Stimulated activated CD4-positive, alpha-beta T cell treated with anti-CD3 and anti-CD28 coated beads, Interleukin-1b, Interleukin-23, amount 100 ng/mL, for 24 hours (primary cell): ENCODE measurements around the gene CXCR4.
"Not testable (repeated sequence)": the region's sequence is repeated elsewhere in the genome, so short reads cannot be mapped to it uniquely, and the experiment has no call there.

ENCODE experiments used
- DNase-seq, 4 experiments: peaks; one replicate each; pipeline ENCODE4 v3.0.0-alpha.2; 2020; ENCODE audit warnings: low read depth in 4 of 4, low spot score in 1 of 4

CXCR4 gene

GRCh38 chr2:136115183-136115761 is 2.7 kb downstream of the CXCR4 start:
- DNase-seq, result no peak

- DNase-seq, result no peak
These were observed 3.6 kb downstream of the CXCR4 start for GRCh38 chr2:136114382-136114781.

GRCh38 chr2:136113209-136113971 is 4.6 kb downstream of the CXCR4 start:
- no peak for DNase-seq

GRCh38 chr2:136112317-136113208 is 5.4 kb downstream of the CXCR4 start:
- no peak for DNase-seq

- no peak for DNase-seq
These were observed 6.2 kb downstream of the CXCR4 start for GRCh38 chr2:136111711-136112110.

DNA sequence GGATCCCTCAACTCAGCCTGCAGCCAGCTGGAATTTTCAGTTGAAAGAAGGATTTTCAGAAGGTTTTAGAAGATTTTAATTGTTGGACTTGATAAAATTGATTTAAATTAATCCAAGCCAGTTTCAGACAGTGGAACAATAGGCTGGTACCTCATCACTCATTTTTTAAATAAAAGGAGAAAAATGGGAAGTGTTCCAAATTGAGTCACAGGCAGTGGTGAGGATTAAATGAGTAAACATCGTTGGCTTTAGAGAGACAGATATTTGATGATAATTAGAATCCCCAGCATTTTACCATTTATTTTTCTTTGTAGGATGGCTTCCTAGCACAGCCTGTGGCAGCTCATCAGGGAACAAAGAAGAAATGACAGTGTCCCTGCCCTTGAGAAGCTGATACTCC is 7.4 kb downstream of the CXCR4 start:
- no peak for DNase-seq

GRCh38 chr2:136108463-136108862 is 9.5 kb downstream of the CXCR4 start:
- DNase-seq, result no peak

DNA sequence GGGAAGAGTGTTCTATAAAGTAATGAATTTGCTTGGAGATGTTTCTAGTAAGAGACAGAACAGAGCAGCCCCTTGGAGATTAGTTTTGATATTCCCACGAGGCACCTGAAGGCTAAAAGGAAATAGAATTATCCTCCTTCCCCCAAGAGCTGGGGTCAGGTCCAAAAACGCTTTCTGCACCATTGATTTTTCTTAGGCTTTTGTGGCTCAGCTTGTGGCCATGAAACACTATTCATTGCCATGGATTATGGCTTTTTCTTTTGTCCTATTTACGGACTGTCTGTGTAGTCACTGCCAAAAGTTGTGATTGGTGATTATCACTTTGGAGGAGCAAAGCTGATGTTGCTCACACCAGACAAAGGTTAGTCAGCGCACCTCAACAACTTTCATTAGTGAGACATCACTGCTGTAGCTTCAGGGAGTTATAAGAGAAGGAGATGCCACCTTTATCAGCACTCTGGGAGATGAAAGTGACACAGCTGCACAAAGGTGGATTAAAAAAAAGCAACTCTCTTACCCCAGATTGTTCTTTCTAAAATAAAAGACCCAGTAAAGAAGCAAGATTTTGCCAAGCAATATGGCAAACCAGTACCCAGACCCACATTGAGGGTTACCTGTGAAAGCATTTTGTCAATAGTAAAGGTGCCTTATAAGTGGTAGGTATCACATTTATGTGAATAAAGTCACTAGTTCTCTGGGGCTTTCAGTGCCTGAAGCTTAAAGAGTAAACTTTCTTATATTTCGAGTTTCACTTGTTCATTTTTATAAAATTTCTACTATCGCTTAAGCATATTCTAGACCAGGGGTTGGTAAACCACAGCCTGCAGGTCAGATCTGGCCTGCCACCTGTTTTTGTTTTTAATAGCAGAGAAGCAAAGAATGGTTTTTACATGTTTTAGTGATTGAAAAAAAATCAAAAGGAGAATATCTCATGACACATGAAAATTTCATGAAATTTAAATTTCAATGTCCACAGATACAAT is 10.6 kb downstream of the CXCR4 start:
- DNase-seq, result no peak

DNA sequence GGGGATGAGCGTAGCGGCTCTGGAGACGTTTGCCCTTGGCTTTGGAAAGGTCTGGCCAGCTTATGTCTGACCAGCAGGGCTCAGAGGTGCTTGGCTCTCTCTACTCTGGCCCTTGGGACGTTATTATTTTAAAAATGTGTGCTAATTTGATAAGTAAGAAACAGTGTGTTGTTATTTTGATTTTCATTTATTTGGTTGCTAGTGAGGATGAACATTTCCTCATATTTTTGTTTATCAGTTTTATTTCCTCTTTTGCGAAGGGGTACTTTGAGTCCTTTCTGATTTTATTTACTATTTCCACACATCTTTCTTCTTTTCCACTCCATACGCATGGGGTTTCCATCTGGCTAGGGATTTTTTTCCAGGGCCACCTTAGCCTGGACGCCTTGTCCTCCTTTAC is 11.4 kb downstream of the CXCR4 start:
- no peak for DNase-seq

GRCh38 chr2:136104977-136105376 is 13.0 kb downstream of the CXCR4 start:
- no peak for DNase-seq

- DNase-seq, result no peak
These were observed 16.9 kb downstream of the CXCR4 start for GRCh38 chr2:136101042-136101441.

DNA sequence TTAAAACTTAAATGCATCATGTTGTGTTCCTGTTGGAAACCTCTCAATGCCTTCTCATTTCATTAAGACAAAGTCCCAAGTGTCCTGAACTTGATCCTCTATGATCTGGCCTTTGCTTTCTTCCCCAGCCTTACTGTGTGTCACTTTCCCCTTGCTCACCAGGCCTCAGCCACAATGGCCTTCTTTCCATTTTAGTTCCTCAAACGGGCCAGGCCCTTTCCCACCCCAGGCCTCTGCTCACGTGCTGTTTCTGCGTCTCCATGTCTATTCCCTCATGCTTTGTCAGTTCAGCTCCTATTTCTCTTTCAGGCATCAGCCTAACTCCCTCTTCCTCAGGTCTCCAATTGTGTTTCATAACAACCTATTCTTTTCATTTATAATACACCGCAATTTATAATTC is 19.5 kb downstream of the CXCR4 start:
- no peak for DNase-seq

GRCh38 chr2:136093583-136093982 is 24.4 kb downstream of the CXCR4 start:
- no peak for DNase-seq

DNA sequence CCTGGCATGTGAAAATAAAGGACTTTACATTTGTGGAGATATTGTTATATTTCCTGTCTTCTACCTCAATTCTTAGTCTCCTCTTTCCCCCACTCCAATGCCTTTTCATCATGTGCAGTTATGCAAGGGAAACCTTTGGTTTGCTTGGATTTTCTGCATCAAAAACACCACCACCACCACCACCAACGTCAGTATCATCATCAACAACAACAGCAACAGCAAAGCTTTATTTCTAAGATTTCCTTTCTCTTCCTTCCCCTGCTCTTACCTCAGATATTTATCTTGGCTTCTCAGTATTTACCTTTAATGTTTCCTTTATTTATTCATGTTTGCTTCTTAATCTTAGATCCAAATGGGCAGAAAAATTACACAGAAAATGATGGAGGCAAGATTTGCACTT is 26.1 kb downstream of the CXCR4 start:
- no peak for DNase-seq

- not testable (repeated sequence) for DNase-seq
These were observed 30.0 kb downstream of the CXCR4 start for GRCh38 chr2:136087901-136088460.

GRCh38 chr2:136086253-136087016 is 31.5 kb downstream of the CXCR4 start:
- no peak for DNase-seq

- DNase-seq, result no peak
These were observed 32.3 kb downstream of the CXCR4 start for GRCh38 chr2:136085453-136086209.

DNA sequence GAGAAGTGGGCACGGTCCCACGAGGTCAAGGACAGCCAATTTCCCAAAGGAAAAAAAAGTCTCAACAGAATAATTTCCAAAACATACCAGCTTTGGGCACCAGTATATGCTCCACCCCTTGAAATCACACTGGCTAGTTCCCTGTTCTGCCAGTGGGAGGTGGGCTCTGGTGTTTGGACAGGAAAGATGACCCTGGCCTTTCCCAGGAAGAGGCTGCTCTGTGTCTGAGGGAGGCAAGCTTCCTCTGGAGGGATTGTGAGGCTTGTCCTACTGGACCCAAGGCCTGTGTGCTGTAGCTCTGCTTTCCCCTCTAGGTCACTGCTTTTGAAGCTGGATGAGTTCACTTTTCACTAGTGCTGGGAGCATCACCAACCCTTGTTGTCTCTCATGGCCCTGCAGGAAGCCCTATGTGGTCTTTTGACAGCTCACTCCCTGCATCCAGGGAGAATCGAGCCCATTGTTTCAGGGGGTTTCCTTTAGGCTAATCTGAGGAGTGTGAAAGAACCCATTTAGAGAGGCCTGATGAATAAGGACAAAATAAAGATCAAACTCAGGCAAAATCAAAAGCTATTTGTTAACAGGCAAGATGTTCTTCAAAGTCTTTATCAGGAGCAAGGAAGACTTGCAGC is 36.3 kb downstream of the CXCR4 start:
- DNase-seq, result no peak

DNA sequence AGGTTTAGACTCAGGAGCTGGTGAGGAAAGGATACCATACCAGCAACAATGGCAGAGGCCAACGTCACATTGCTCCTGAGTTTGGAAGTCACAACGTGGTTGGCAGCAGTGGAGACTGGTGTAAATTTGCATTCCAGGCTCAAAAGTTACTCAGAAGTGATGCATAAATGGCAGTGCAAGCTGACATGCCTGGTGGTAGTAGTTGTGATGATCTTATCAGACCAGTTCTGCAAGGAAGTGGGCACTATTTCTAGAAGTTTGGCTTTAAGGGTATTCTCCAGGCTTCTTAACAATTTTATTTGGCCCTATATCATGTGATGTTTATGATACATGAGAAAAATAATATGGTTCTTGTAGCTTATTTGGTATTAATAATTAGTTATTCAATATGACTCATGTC is 37.8 kb downstream of the CXCR4 start:
- no peak for DNase-seq
